Hepatocyte (in vitro differentiated cells): ENCODE data around the gene CPA1.

Experiments
- EZH2 ChIP-seq: fragments of 200-600 bp; sonication (generic); IDR thresholded peaks from 2 replicates; pipeline ENCODE4 v1.6.1; 2016; ENCODE audit warnings: antibody characterized with exemption, mild to moderate bottlenecking, borderline replicate concordance
- EZH2phosphoT487 ChIP-seq: fragments of 200-600 bp; sonication (generic); IDR thresholded peaks from one replicate; pipeline ENCODE4 v1.6.1; 2018; ENCODE audit warnings: antibody characterized with exemption, mild to moderate bottlenecking, low read depth, moderate library complexity; ENCODE audit not compliant: unreplicated experiment, severe bottlenecking
- TF ChIP-seq, protein P1 (sequence below): fragments of 200-600 bp; sonication (generic); IDR thresholded peaks from 2 replicates; pipeline ENCODE4 v1.5.1; 2016; ENCODE audit warnings: antibody characterized with exemption, mild to moderate bottlenecking; ENCODE audit not compliant: poor library complexity

DNA sequence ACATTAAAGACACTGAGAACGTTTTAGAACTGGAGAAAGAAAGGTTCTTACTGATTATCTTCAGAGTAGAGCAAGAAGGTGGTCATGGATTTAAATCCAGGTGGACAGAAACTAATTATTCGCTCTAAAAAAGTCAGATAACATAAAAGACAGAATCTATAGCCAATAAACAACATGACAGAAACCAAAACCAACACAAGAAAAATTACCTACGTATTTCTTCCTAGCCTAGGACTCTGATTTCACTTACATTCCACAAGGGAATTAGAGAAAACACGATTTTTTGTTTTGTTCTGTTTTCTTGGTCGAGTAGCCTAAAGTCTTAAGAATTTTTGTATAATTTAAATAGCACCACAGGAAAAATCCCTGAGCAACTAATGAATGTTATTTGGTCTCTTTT lies 15.1 kb downstream of the CPA1 start:
- TF ChIP-seq, protein P1, sequence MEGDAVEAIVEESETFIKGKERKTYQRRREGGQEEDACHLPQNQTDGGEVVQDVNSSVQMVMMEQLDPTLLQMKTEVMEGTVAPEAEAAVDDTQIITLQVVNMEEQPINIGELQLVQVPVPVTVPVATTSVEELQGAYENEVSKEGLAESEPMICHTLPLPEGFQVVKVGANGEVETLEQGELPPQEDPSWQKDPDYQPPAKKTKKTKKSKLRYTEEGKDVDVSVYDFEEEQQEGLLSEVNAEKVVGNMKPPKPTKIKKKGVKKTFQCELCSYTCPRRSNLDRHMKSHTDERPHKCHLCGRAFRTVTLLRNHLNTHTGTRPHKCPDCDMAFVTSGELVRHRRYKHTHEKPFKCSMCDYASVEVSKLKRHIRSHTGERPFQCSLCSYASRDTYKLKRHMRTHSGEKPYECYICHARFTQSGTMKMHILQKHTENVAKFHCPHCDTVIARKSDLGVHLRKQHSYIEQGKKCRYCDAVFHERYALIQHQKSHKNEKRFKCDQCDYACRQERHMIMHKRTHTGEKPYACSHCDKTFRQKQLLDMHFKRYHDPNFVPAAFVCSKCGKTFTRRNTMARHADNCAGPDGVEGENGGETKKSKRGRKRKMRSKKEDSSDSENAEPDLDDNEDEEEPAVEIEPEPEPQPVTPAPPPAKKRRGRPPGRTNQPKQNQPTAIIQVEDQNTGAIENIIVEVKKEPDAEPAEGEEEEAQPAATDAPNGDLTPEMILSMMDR, result no peak
- TF ChIP-seq EZH2, result no peak
- TF ChIP-seq EZH2phosphoT487, result no peak
